ENCODE measurements around the gene PDE3B.
"Not testable (repeated sequence)": the region's sequence is repeated elsewhere in the genome, so short reads cannot be mapped to it uniquely, and the experiment has no call there.

PDE3B gene

DNA sequence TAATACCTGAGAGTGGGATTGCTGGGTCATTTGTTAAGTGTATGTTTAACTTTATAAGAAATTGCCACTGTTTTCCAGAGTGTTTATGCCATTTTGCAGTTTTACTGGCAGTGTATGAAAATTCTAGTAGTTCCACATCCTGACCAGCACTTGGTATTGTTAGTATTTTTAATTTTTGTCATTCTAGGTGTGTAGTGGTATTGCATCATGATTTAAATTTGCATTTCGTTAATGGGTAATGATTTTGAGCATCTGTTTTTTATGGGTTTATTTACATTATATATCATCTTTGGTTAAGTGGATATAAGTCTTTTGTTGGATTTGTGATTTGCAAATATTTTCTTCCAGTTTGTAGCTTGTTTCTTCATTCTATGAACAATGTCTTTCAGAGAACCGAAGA lies 34.7 kb downstream of the PDE3B start:
- DNase-seq = no peak

DNA sequence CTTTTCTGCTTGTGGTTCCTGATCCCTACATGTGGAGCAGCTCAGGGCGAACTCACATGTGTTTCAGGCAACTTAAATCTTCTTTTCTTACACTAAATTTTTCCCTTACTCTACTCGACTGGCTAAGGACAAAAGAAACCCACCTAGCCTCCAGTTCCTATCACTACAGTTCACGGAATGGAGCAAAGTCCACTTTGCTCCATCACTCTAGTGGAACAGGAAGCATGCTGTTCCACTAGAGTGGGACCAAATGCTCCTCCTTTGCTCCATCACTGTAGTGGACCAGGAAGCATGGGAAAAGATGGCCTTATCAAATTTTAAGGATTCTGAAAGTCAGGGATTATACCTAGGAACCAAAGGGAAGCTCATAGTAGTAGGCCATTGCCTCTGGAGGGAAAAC lies 36.1 kb downstream of the PDE3B start:
- DNase-seq = no peak

DNA sequence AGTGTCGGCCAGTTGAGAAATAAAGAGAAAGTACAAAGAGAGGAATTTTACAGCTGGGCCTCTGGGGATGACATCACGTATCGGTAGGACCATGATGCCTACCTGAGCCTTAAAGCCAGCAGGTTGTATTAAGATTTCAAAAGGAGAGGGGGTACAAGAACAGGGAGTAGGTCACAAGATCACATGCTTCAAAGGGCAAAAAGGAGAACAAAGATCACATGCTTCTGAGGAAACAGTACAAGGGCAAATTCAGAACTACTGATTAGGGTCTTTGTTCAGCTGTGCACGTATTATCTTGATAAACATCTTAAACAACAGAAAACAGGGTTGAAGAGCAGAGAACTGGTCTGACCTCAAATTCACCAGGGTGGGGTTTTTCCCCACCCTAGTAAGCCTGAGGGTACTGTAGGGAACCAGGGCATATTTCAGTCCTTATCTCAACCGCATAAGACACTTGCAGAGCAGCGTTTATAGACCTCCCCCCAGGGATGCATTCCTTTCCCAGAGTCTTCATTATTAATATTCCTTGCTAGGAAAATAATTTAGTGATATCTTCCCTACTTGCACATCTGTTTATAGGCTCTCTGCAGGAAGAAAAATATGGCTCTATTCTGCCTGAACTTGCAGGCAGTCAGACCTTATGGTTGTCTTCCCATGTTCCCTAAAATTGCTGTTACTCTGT lies 40.8 kb downstream of the PDE3B start:
- DNase-seq = peak; percentile 16

DNA sequence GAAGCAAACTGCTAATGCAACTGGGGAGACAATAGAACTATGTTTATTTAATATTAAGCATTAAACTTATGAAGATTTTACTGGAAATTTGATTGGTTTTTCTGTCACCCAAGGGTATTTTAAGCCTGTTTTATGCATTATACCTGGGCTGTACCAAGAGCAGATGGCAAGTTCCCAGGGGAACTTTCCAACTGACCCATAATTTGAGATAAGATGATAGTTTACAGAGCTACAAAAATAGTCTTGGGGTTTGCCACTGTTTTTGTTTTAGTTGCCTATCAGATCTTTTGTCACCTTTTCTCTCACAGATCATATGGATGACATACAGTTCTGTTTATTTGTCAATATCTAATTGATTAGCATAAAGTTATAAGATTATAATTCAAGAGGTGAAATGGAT lies 43.9 kb downstream of the PDE3B start:
- DNase-seq = no peak

DNA sequence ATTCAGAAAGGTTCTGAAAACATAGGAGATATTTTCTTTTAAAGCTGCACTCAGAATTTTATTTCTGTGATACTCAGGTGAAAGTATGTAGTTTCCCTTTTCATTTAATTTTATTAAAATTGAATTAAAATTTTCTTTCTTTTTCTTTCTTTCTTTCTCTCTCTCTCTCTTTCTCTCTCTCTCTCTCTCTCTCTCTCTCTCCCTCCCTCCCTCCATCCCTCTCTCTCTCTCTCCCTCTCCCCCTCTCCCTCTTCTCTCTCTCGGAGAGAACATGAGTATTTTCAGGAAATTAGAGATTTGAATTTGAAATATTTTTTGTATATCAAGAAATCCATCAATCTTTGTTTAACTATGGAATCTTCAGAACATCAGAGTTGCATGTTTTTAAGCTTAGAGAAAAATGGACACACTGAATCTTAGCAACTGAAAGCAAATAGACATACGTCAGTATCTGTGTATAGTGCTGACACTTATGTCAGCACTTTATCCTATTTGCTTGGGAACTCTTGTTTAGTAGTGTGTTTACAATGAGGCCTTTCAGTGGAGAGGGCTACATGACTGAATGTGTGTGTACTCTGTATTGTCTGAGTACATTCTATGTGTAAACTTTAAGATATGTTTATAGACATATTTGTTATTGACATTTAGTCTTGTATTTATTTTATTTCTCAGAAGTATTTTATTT lies 44.5 kb downstream of the PDE3B start:
- no peak for DNase-seq

DNA sequence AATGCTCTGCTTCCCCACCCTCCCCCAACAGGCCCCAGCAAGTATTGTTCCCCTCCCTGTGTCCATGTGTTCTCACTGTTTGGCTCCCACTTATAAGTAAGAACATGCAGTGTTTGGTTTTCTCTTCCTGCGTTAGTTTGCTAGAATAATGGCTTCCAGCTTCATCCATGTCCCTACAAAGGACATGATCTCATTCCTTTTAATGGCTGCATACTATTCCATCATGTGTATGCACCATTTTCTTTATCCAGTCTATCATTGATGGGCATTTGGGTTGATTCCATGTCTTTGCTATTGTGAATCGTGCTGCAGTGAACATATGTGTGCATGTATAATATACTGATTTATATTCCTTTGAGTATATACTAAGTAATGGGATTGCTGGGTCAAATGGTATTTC lies 52.1 kb downstream of the PDE3B start:
- not testable (repeated sequence) for DNase-seq

DNA sequence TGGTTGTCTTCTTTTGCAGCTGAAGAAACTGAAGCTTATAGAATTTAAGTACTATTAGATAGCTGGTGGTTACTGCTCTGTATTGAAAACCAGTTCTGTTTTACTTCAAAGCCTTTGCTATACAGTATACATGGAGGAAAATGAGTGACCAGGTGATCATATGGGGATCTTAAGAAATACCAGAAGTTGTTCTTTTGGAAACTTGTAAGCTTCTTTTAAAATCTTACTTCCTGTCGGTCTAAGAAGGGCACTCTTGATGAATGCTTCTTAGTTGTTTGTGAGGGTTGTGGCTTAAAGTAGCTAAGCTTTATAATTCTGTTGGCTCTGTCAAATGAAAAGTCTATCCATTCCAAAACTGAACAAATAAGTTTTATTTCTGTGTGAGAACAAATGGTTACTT lies 55.2 kb downstream of the PDE3B start:
- DNase-seq = no peak

DNA sequence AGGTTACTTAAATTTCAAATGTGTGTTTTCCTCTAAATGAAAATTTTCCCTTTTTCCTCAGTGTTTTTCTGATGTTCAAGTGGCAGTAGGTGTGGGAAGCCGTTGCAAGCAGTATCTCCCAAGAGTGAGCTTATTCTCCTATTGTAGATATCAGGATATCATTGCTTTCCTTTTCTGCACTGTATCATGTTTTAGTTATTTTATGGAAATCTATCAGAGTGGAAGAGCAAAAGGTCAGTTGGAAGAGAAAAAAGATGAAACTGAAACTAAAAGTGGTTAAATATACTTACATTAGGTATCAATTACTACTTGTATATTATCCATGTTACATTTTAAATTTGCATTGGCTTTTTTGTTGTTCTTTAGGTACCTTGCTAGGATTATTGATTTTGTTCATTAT lies 57.0 kb downstream of the PDE3B start:
- no peak for DNase-seq

DNA sequence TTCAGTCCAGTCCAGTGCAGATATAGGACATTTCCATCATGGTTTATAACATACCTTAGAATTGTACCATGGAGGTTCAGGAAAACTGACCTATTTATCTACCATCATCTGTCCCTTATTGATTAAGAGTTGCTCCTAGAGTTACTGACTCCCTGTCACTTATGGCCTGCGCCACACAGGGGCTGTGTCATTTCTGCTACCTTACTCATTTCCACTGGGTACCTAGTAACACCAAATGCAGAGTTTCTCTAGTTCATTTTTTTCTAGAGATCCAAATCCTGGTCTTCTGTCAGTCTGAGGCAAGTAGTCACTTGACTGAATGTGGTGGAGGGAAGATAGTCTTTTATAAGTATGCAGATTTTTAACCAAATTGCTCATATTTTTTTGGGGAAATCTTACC lies 59.2 kb downstream of the PDE3B start:
- no peak for DNase-seq

DNA sequence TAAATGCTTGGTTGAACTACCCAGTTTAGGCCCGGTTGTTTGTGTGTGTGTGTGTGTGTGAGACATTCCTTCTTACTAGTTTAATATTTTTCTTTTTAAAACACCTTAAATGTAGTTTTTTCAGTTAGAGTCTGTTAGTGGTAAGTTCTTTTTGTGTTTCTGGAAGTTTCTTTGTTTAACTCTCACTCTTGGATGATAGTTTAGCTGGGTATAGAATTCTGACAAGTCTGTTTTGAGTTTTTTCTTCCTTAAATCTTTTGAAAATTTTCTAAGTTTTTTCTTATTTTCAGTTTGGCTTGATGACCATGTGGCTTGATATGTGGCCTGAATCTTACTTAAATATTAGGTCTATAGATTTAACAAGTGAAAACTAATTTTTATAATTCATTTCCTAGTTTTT lies 60.1 kb downstream of the PDE3B start:
- peak; percentile 25 for DNase-seq

DNA sequence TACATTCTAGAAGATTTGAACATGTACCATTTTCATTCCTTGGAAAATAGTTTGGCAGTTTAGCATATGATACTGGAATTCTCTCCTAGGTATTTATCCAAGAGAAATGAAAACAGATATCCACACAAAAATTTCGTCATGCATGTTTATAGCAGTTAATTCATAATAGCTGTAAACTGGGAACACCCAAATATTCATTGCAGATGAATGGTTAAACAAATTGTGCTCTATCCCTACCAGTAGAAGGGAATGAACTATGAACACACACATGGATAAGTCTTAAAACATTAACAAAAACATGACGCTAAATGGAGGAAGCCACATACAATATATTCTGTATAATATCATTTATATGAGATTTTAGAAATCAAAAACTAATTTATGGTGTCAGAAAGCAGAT lies 61.5 kb downstream of the PDE3B start:
- no peak for DNase-seq

DNA sequence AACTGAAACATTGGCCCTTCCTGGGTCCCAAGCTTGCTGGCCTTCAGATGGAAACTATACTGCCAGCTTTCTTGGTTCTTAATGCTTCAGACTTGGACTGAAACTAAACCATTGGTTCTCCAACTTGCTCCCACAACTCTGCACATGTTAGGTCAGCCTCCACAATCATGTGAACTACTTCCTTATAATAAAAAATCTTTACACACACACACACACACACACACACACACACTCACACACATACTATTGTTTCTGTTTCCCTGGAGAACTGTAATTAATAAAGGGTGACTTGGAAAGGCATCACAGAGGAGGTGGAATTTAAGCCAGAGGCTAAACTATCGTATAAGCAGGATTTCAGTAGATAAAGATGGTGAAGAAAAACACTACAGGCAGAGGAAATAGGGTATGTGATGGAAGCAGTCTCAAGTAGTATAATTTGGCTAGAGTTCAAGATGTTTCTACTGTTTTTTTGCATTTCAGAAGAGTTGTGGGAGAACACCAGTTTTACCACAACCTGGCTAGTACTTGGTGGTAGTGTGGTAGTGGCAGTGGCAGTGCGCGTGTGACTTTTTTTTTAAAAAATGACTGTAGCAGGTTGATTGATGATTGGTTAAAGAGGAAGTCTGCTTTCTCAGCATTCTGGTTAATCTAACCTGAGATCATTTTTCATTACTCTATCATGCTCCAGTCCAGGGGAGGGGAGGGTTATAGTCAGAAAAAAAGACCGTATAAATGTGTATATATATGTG lies 70.1 kb downstream of the PDE3B start:
- DNase-seq = peak; percentile 15

DNA sequence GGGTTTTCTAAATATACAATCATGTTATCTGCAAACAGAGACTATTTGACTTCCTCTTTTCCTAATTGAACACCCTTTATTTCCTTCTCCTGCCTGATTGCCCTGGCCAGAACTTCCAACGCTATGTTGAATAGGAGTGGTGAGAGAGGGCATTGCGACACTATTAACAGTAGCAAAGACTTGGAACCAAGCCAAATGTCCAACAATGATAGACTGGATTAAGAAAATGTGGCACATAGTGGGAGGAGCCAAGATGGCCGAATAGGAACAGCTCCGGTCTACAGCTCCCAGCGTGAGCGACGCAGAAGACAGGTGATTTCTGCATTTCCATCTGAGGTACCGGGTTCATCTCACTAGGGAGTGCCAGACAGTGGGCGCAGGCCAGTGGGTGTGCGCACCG lies 72.1 kb downstream of the PDE3B start:
- peak; percentile 21 for DNase-seq

DNA sequence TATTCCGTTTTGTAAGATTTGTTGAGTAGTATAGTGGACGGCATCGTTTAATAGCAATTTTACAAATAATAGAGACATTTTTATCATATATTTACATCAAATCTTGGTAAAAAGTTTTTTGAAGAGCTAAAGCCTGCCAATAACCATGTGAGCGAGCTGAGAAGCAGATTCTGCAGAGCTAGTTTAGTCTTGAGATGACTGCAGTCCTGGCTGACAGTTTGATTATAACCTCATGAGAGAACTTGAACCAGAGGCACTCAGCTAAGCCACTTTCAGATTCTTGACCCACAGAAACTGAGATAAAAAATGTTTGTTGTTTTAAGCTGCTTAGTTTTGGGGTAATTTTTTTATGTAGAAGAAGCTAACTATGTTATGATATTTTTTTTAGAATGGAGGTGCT lies 78.9 kb downstream of the PDE3B start:
- no peak for DNase-seq

DNA sequence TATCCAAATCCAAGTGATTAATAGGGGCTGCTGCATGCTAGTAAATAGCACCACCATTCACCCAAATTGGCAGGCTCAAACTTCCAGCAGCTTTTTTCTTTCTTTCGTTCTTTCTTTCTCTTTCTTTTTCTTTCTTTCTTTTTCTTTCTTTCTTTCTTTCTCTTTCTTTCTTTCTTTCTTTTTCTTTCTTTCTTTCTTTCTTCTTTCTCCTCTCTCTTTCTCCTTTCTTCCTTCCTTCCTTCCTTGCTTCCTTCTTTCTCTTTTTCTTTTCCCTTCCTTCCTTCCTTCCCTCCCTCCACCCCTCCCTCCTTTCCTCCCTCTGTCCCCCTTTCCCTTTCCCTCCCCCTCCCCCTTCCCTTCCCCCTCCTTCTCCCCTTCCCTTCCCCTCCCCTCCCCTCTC lies 81.5 kb downstream of the PDE3B start:
- no peak for DNase-seq

DNA sequence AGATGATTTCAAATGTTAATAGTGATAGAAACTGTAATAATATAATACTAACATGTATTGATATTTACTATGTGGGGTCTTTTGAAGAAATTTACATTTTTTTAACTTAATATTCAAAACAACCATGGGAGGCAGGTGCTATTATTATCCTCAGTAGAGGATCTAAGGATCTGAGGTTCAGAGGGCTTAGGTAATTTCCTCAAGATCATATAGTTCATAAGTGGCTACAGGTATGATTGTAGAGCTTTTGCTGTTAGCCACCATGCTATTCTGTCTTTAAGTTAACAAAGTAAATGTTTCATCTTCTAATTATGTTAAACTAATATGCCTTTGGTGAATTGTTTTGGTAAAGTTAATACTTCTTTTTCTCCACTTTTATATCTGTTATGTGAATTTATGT lies 83.6 kb downstream of the PDE3B start:
- no peak for DNase-seq

DNA sequence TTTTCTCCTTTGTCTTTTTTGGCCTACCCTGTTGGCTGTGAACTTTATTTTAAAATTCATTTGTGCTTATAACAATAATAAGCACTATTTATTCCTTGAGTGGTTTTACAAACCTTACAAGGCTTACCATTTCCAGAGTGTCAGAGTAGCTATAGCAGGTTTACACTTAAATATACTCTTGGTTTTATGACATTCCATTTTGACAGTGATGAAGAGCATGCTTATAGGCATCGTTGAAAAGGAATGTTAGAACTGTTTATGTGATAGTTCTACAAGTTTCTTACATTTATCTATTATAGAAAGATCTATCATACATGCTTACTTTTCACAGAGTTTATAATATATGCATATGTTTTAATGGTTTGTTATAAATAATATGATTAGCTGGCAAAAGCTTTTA lies 84.1 kb downstream of the PDE3B start:
- no peak for DNase-seq

DNA sequence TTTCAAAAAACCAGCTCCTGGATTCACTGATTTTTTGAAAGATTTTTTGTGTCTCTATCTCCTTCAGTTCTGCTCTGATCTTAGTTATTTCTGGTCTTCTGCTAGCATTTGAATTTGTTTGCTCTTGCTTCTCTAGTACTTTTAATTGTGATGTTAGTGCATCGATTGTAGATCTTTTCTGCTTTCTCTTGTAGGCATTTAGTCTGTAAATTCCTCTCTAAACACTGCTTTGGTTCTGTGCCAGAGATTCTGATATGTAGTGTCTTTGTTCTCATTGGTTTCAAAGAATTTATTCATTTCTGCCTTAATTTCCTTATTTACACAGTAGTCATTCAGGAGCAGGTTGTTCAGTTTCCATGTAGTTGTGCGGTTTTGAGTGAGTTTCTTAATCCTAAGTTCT lies 96.9 kb downstream of the PDE3B start:
- DNase-seq = not testable (repeated sequence)

DNA sequence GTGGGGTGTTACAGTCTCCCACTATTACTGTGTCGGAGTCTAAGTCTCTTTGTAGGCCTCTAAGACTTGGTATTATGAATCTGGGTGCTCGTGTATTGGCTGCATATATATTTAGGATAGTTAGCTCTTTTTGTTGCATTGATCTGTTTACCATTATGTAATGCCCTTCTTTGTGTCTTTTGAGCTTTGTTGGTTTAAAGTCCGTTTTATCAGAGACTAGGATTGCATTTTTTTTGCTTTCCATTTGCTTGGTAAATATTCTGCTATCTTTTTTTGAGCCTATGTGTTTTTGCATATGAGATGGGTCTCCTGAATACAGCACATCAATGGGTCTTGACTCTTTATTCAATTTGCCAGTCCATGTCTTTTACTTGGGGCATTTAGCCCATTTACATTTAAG lies 97.6 kb downstream of the PDE3B start:
- DNase-seq = no peak

DNA sequence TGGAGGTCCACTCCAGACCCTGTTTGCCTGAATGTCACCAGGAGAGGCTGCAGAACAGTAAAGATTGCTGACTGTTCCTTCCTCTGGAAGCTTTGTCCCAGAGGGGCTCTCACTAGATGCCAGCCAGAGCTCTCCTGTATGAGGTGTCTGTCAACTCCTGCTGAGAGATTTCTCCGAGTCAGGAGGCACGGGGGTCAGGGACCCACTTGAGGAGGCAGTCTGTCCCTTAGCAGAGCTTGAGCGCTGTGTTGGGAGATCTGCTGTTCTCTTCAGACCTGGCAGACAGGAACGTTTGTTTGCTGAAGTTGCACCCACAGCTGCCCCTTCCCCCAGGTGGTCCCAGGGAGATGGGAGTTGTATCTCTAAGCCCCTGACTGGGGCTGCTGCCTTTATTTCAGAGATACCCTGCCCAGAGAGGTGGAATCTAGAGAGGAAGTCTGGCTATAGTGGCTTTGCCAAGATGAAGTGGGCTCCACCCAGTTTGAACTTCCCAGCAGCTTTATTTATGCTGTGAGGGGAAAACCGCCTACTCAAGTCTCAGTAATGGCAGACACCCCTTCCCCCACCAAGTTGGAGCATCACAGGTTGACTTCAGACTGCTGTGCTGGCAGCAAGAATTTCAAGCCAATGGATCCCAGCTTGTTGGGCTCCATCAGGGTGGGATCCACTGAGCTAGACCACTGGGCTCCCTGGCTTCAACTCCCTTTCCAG lies 99.4 kb downstream of the PDE3B start:
- DNase-seq = no peak

DNA sequence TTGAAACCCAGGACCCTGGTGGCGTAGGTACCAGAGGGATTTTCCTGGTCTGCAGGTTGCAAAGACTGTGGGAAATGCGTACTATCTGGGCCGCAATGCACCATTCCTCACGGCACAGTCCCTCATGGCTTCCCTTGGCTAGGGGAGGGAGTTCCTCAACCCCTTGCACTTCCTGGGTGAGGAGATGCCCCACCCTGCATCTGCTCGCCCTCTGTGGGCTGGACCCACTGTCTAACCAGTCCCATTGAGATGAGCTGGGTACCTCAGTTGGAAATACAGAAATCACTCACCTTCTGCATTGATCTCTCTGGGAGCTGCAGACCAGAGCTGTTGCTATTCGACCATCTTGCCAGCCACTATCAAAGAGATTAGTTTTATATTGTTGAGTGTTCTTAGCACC lies 100.1 kb downstream of the PDE3B start:
- DNase-seq = not testable (repeated sequence)

DNA sequence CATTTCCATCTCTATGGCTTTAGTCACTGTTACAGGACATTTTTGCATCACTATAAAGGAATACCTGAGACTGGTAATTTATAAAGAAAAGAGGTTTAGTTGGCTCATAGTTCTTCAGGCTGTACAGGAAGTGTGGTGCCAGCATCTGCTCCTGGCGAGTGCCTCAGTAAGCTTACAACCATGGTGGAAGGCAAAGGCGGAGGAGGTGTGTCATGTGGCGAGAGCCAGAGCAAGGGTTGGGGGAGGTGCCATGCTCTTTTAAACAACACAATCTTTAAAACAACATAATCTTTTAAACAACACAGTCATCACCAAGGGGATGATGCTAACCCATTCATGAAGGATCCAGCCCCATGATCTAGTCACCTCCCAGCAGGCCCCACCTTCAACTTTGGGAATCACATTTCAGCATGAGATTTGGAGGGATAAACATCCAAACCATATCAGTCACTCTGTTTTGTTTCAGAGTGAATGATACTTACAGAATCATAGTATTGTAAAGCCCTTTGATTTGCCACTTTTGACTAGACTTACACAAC lies 103.3 kb downstream of the PDE3B start:
- DNase-seq = no peak

DNA sequence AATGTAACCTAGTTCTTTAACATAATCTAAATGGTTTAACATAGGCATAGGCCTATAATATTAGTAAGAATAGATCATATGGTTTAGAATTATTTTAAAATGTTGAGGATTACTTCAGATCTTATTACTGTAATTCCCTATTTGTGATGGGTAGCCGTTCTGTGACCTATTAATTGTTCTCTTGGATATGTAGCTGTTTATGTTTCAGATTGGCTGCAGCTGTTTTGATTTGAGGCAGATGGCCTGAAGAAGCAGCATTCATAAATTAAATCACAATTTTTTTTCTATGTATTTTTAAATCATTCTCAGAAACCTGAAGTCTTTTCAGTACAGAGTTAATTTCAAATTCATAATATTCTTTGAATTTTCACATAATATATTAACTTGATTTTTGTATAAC lies 104.5 kb downstream of the PDE3B start:
- no peak for DNase-seq
